ENCODE measurements around the gene BCL7B. TPM values are rescaled to one million over a fixed set of nuclear protein-coding genes. Genes with fewer than 3 reads are reported as not detected.

BCL7B gene
- total RNA-seq, 1 experiment from 2014 or later = 56.3 TPM

GRCh38 chr7:73572767-73573186 is 15.3 kb upstream of the BCL7B start:
- peaks cover 62% of the 10 kb centered on the region for H3K36me3 ChIP-seq (ENCODE audit: insufficient read depth, low read length, poor library complexity, severe bottlenecking)
- no TSS peak for BruUV-seq (replicated peaks)
- no peak for DNase-seq (ENCODE audit: low spot score)

GRCh38 chr7:73570977-73571376 is 13.5 kb upstream of the BCL7B start:
- no peak overlapping the region for H3K27ac ChIP-seq (ENCODE audit: low read depth, low read length, poor library complexity, severe bottlenecking)
- DNase-seq (ENCODE audit: low spot score) = no peak
- CTCF ChIA-PET = no interaction called here
- H3K27me3 ChIP-seq (replicated peaks; ENCODE audit: insufficient read depth, low read depth, low read length, poor library complexity) = no peaks in the 10 kb centered on the region
- intact Hi-C loops (cut with micrococcal nuclease; ENCODE audit: unreplicated experiment) = no loop called here
- peaks cover 62% of the 10 kb centered on the region for H3K36me3 ChIP-seq (ENCODE audit: insufficient read depth, low read length, poor library complexity, severe bottlenecking)
- no peak overlapping the region for H3K4me3 ChIP-seq (ENCODE audit: low read depth, low read length, poor library complexity, severe bottlenecking)
- BruUV-seq (replicated peaks) = no TSS peak
- no peaks in the 10 kb centered on the region for H3K9me3 ChIP-seq (ENCODE audit: low read depth, low read length, poor library complexity, severe bottlenecking)
- H3K4me1 ChIP-seq (ENCODE audit: insufficient read depth, low read length, poor library complexity, severe bottlenecking) = no peaks in the 10 kb centered on the region
- POLR2A ChIA-PET (ENCODE audit: low non-redundant PET) = no interaction called here
- TF ChIP-seq CTCF (conservative IDR thresholded peaks at IDR 0.05; ENCODE audit: low read depth, low read length) (no peak), EZH2 (IDR thresholded peaks at IDR 0.05; ENCODE audit: borderline replicate concordance, low read depth, low read length, poor library complexity, severe bottlenecking) (no peak)

More at GRCh38 chr7:73572767-73573186, 15.3 kb upstream of the BCL7B start:
- no peak overlapping the region for H3K4me3 ChIP-seq (ENCODE audit: low read depth, low read length, poor library complexity, severe bottlenecking)
- ChIA-PET CTCF (no interaction called here), POLR2A (ENCODE audit: low non-redundant PET) (no interaction called here)
- H3K27me3 ChIP-seq (replicated peaks; ENCODE audit: insufficient read depth, low read depth, low read length, poor library complexity) = no peaks in the 10 kb centered on the region
- H3K9me3 ChIP-seq (ENCODE audit: low read depth, low read length, poor library complexity, severe bottlenecking) = no peaks in the 10 kb centered on the region
- intact Hi-C loops (cut with micrococcal nuclease; ENCODE audit: unreplicated experiment) = no loop called here
- H3K4me1 ChIP-seq (ENCODE audit: insufficient read depth, low read length, poor library complexity, severe bottlenecking) = peaks cover 10% of the 10 kb centered on the region
- H3K27ac ChIP-seq (ENCODE audit: low read depth, low read length, poor library complexity, severe bottlenecking) = no peak overlapping the region
- TF ChIP-seq CTCF (conservative IDR thresholded peaks at IDR 0.05; ENCODE audit: low read depth, low read length) = no peak
- no peak for TF ChIP-seq EZH2 (IDR thresholded peaks at IDR 0.05; ENCODE audit: borderline replicate concordance, low read depth, low read length, poor library complexity, severe bottlenecking)

DNA sequence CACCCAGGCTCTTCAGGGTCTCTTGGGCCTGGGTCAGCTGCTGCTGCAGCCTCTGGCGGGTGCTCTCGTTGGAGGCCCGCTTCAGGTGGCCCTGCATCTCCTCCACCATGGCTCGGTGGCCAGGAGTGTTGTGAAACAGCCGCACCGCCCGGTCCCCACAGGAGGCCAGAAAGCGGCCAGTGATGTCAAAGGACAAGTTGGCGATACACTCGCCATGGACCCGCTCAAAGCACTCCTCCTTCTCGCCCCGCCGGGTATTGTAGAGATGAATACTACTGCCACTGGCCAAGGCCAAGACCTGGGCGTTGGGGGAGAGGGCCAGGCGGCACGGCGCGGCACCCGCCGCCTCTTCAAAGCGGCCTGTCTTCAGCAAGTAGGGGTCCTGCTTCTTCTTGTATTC is 13.0 kb upstream of the BCL7B start:
- Histone ChIP-seq H3K36me3 (ENCODE audit: insufficient read depth, low read length, poor library complexity, severe bottlenecking) (peaks cover 62% of the 10 kb centered on the region), H3K4me1 (ENCODE audit: insufficient read depth, low read length, poor library complexity, severe bottlenecking) (no peaks in the 10 kb centered on the region), H3K9me3 (ENCODE audit: low read depth, low read length, poor library complexity, severe bottlenecking) (no peaks in the 10 kb centered on the region), H3K27ac (ENCODE audit: low read depth, low read length, poor library complexity, severe bottlenecking) (no peak overlapping the region), H3K4me3 (ENCODE audit: low read depth, low read length, poor library complexity, severe bottlenecking) (no peak overlapping the region), H3K27me3 (replicated peaks; ENCODE audit: insufficient read depth, low read depth, low read length, poor library complexity) (no peaks in the 10 kb centered on the region)
- CTCF ChIA-PET = no interaction called here
- no TSS peak for BruUV-seq (replicated peaks)
- POLR2A ChIA-PET (ENCODE audit: low non-redundant PET) = no interaction called here
- no peak for DNase-seq (ENCODE audit: low spot score)
- intact Hi-C loops (cut with micrococcal nuclease; ENCODE audit: unreplicated experiment) = no loop called here
- TF ChIP-seq EZH2 (IDR thresholded peaks at IDR 0.05; ENCODE audit: borderline replicate concordance, low read depth, low read length, poor library complexity, severe bottlenecking) (no peak), CTCF (conservative IDR thresholded peaks at IDR 0.05; ENCODE audit: low read depth, low read length) (no peak)

All from A673 (cell line).